Stimulated activated CD8-positive, alpha-beta memory T cell treated with anti-CD3 and anti-CD28 coated beads, Interleukin-15, amount 100 ng/mL, for 1 hour (primary cell): ENCODE results near the gene RNF31.

Source experiments
- DNase-seq: peaks from one replicate; pipeline ENCODE4 v3.0.0-alpha.2; 2020; ENCODE audit warnings: low read depth

Gene RNF31

GRCh38 chr14:24137529-24138395, 9.5 kb upstream of the RNF31 start:
- no peak for DNase-seq

GRCh38 chr14:24138396-24139271, 8.7 kb upstream of the RNF31 start:
- DNase-seq = no peak

- no peak for DNase-seq
These were observed 7.9 kb upstream of the RNF31 start for GRCh38 chr14:24139272-24139934.

- DNase-seq = peak; percentile 99
These were observed 6.0 kb upstream of the RNF31 start, which contains the start of gene EMC9 for GRCh38 chr14:24141097-24141880. Gene EMC9 (minus strand): TSS chr14:24141591. CDS start chr14:24141304, 287 bp downstream.

GRCh38 chr14:24143511-24143910, 3.8 kb upstream of the RNF31 start:
- DNase-seq = no peak

GRCh38 chr14:24144451-24144850, 2.8 kb upstream of the RNF31 start:
- DNase-seq = no peak

GRCh38 chr14:24145219-24145618, 2.1 kb upstream of the RNF31 start:
- no peak for DNase-seq

GRCh38 chr14:24145690-24146452, 1.4 kb upstream of the RNF31 start:
- DNase-seq = no peak

GRCh38 chr14:24146453-24146977, 783 bp upstream of the RNF31 start, which contains the start of gene PSME2:
Gene PSME2 (minus strand): TSS chr14:24146610. CDS start chr14:24146581, 29 bp downstream.
- DNase-seq = peak; percentile 62

- no peak for DNase-seq
These were observed 597 bp downstream of the RNF31 start for GRCh38 chr14:24147761-24148428.

GRCh38 chr14:24149302-24149969, 2.1 kb downstream of the RNF31 start:
- DNase-seq = no peak

GRCh38 chr14:24150061-24150460, 2.8 kb downstream of the RNF31 start:
- no peak for DNase-seq

GRCh38 chr14:24150567-24150966, 3.3 kb downstream of the RNF31 start:
- DNase-seq = no peak

- no peak for DNase-seq
These were observed 3.7 kb downstream of the RNF31 start for GRCh38 chr14:24150993-24151392.

- DNase-seq = no peak
These were observed 4.2 kb downstream of the RNF31 start for GRCh38 chr14:24151404-24152080.

GRCh38 chr14:24155100-24155499, 7.8 kb downstream of the RNF31 start:
- no peak for DNase-seq

GRCh38 chr14:24156840-24157239, 9.5 kb downstream of the RNF31 start:
- DNase-seq = no peak

GRCh38 chr14:24157331-24157730, 10.0 kb downstream of the RNF31 start:
- no peak for DNase-seq
